Loucy (cell line): ENCODE data around the gene NBR1.

Source experiments
- H2AFZ ChIP-seq: fragments of 200-600 bp; sonication (generic); 2 replicates; pipeline ENCODE4 v1.6.0; 2016; ENCODE audit warnings: antibody characterized with exemption, mild to moderate bottlenecking, low read length, moderate library complexity
- H3F3A ChIP-seq: fragments of 200-600 bp; 2 replicates; pipeline ENCODE4 v1.6.0; 2016; ENCODE audit warnings: antibody characterized with exemption, low read depth, mild to moderate bottlenecking
- H3K27me3 ChIP-seq: fragments of 200-600 bp; sonication (generic); 2 replicates; pipeline ENCODE4 v1.6.1; 2014; ENCODE audit warnings: low read length, mild to moderate bottlenecking; ENCODE audit not compliant: insufficient read depth, poor library complexity, severe bottlenecking
- H3K36me3 ChIP-seq: fragments of 200-600 bp; sonication (generic); 2 replicates; pipeline ENCODE4 v1.6.1; 2016; ENCODE audit warnings: low read length; ENCODE audit not compliant: insufficient read depth
- H3K4me1 ChIP-seq: fragments of 200-600 bp; sonication (generic); 2 replicates; pipeline ENCODE4 v1.5.1; 2014; ENCODE audit warnings: low read length, mild to moderate bottlenecking; ENCODE audit not compliant: insufficient read depth, poor library complexity, severe bottlenecking
- H3K4me2 ChIP-seq: fragments of 200-600 bp; sonication (generic); 2 replicates; pipeline ENCODE4 v1.6.0; 2014; ENCODE audit warnings: antibody characterized with exemption, low read length, low read depth, mild to moderate bottlenecking; ENCODE audit not compliant: poor library complexity, severe bottlenecking
- H3K4me3 ChIP-seq: fragments of 200-600 bp; sonication (generic); 2 replicates; pipeline ENCODE4 v1.5.1; 2014; ENCODE audit warnings: low read length, mild to moderate bottlenecking, mixed read lengths; ENCODE audit not compliant: poor library complexity, severe bottlenecking
- H3K79me2 ChIP-seq: fragments of 200-600 bp; sonication (generic); 2 replicates; pipeline ENCODE4 v1.6.1; 2014; ENCODE audit warnings: low read length; ENCODE audit not compliant: insufficient read depth
- H3K9ac ChIP-seq: fragments of 200-600 bp; sonication (generic); 2 replicates; pipeline ENCODE4 v1.6.0; 2014; ENCODE audit warnings: mild to moderate bottlenecking, low read depth, low read length, moderate library complexity; ENCODE audit not compliant: poor library complexity, severe bottlenecking
- H3K9me2 ChIP-seq: fragments of 200-600 bp; sonication (generic); replicated peaks from 2 replicates; pipeline ENCODE4 v1.6.1; 2016; ENCODE audit warnings: low read depth, low read length, mixed read lengths
- H3K9me3 ChIP-seq: fragments of 200-600 bp; sonication (generic); 2 replicates; pipeline ENCODE4 v1.6.1; 2014; ENCODE audit warnings: mild to moderate bottlenecking, antibody characterized with exemption, low read length, low read depth; ENCODE audit not compliant: insufficient read depth
- H4K20me1 ChIP-seq: fragments of 200-600 bp; sonication (generic); 2 replicates; pipeline ENCODE4 v1.6.0; 2014; ENCODE audit warnings: antibody characterized with exemption, low read length, mild to moderate bottlenecking; ENCODE audit not compliant: insufficient read depth, poor library complexity, severe bottlenecking
- CTCF ChIP-seq: fragments of 200-600 bp; sonication (generic); conservative IDR thresholded peaks from 2 replicates; pipeline ENCODE4 v1.5.1; 2014; ENCODE audit warnings: mild to moderate bottlenecking, antibody characterized with exemption, low read length
- EZH2phosphoT487 ChIP-seq: fragments of 200-600 bp; IDR thresholded peaks from 2 replicates; pipeline ENCODE4 v1.6.1; 2018; ENCODE audit warnings: antibody characterized with exemption, mild to moderate bottlenecking, moderate library complexity, borderline replicate concordance

NBR1 gene

GRCh38 chr17:43140396-43141332 lies 30.4 kb upstream of the NBR1 start:
- no peak overlapping the region for H3K4me2 ChIP-seq
- no peak overlapping the region for H3K9ac ChIP-seq
- peaks cover 5% of the 10 kb centered on the region for H3K4me1 ChIP-seq
- no peaks in the 10 kb centered on the region for H3K79me2 ChIP-seq
- H3K9me2 ChIP-seq: no peaks in the 10 kb centered on the region
- H4K20me1 ChIP-seq: no peaks in the 10 kb centered on the region
- no peak overlapping the region for H3K4me3 ChIP-seq
- no peaks in the 10 kb centered on the region for H3K36me3 ChIP-seq
- H2AFZ ChIP-seq: no peak overlapping the region
- no peak for TF ChIP-seq CTCF
- no peak for TF ChIP-seq EZH2phosphoT487
- no peaks in the 10 kb centered on the region for H3K9me3 ChIP-seq
- no peaks in the 10 kb centered on the region for H3K27me3 ChIP-seq
- H3F3A ChIP-seq: 0 out of 2 replicates have a peak, but pooled peaks cover 3% of the 10 kb centered on the region

- H3K9ac ChIP-seq: no peak overlapping the region
- no peaks in the 10 kb centered on the region for H3K27me3 ChIP-seq
- no peaks in the 10 kb centered on the region for H3K9me3 ChIP-seq
- no peak overlapping the region for H3K4me3 ChIP-seq
- H3K4me2 ChIP-seq: no peak overlapping the region
- no peaks in the 10 kb centered on the region for H3K36me3 ChIP-seq
- no peaks in the 10 kb centered on the region for H3K79me2 ChIP-seq
- H3K9me2 ChIP-seq: no peaks in the 10 kb centered on the region
- H3F3A ChIP-seq: no peaks in the 10 kb centered on the region
- TF ChIP-seq EZH2phosphoT487 (no peak), CTCF (no peak)
- H3K4me1 ChIP-seq: no peaks in the 10 kb centered on the region
- no peaks in the 10 kb centered on the region for H4K20me1 ChIP-seq
- no peak overlapping the region for H2AFZ ChIP-seq
Observed at GRCh38 chr17:43142153-43142552, 28.9 kb upstream of the NBR1 start.

GRCh38 chr17:43143201-43143600 lies 27.8 kb upstream of the NBR1 start:
- Histone ChIP-seq H3K9ac (no peak overlapping the region), H3K4me3 (no peak overlapping the region), H3K4me1 (no peaks in the 10 kb centered on the region), H3K36me3 (no peaks in the 10 kb centered on the region), H3F3A (no peaks in the 10 kb centered on the region), H3K4me2 (no peak overlapping the region), H2AFZ (no peak overlapping the region), H3K79me2 (no peaks in the 10 kb centered on the region), H3K9me3 (no peaks in the 10 kb centered on the region), H4K20me1 (no peaks in the 10 kb centered on the region), H3K9me2 (no peaks in the 10 kb centered on the region), H3K27me3 (no peaks in the 10 kb centered on the region)
- no peak for TF ChIP-seq CTCF
- no peak for TF ChIP-seq EZH2phosphoT487
